HCT116 (cell line): ENCODE measurements around the gene ZBTB7C.

Source experiments
- CTCF ChIP-seq, 3 experiments: fragments of 200-600 bp in 1 of 3; sonication (generic) in 1 of 3; IDR thresholded peaks in 2 of 3; conservative IDR thresholded peaks in 1 of 3; 2 replicates each; pipeline ENCODE4 v1.5.1; 2012 to 2017; ENCODE audit warnings: low read depth in 2 of 3, low read length in 2 of 3, antibody characterized with exemption in 1 of 3, borderline replicate concordance in 1 of 3, control low read depth in 1 of 3, mild to moderate bottlenecking in 1 of 3, mixed read lengths in 1 of 3, mixed run types in 1 of 3, moderate library complexity in 1 of 3; ENCODE audit not compliant: insufficient read depth in 1 of 3
- EGR1 ChIP-seq: IDR thresholded peaks from 2 replicates; pipeline ENCODE4 v1.6.1; 2012; ENCODE audit warnings: low read depth
- EZH2 ChIP-seq: fragments of 200-600 bp; sonication (generic); IDR thresholded peaks from 2 replicates; pipeline ENCODE4 v1.6.1; 2017; ENCODE audit warnings: antibody characterized with exemption, mixed run types
- FOSL1 ChIP-seq: IDR thresholded peaks from 2 replicates; pipeline ENCODE4 v1.6.1; 2012; ENCODE audit warnings: low read depth
- POLR2A ChIP-seq: IDR thresholded peaks from 2 replicates; pipeline ENCODE4 v1.7.0; 2011; ENCODE audit warnings: borderline replicate concordance; ENCODE audit not compliant: insufficient read depth, insufficient read length; ENCODE audit errors: extremely low read depth
- POLR2AphosphoS5 ChIP-seq: IDR thresholded peaks from 2 replicates; pipeline ENCODE4 v1.6.1; 2011; ENCODE audit warnings: mild to moderate bottlenecking, low read depth, low read length, moderate library complexity
- RAD21 ChIP-seq: IDR thresholded peaks from 2 replicates; pipeline ENCODE4 v1.6.1; 2012; ENCODE audit warnings: low read depth, mild to moderate bottlenecking
- YY1 ChIP-seq: IDR thresholded peaks from 2 replicates; pipeline ENCODE4 v1.6.1; 2011; ENCODE audit warnings: low read length, low read depth, moderate library complexity, mild to moderate bottlenecking; ENCODE audit not compliant: insufficient replicate concordance; ENCODE audit errors: extremely low read depth
- ZBTB33 ChIP-seq: IDR thresholded peaks from 2 replicates; pipeline ENCODE4 v1.6.1; 2011; ENCODE audit warnings: mild to moderate bottlenecking, low read length, moderate library complexity; ENCODE audit not compliant: insufficient replicate concordance; ENCODE audit errors: extremely low read depth

- TF ChIP-seq POLR2AphosphoS5 (no peak), CTCF (IDR thresholded peaks at IDR 0.05 in 2 of 3, conservative IDR thresholded peaks at IDR 0.05 in 1 of 3; ENCODE audit: borderline replicate concordance in 1 of 3, insufficient read depth in 1 of 3, low read depth in 2 of 3, low read length in 2 of 3) (no peak), POLR2A (no peak), RAD21 (no peak), EZH2 (no peak), YY1 (no peak), EGR1 (no peak), ZBTB33 (no peak), FOSL1 (no peak)
Observed at GRCh38 chr18:48218285-48219022, 190.7 kb downstream of the ZBTB7C start.
